ENCODE results near the gene SYCP1. TPM values are rescaled to one million over a fixed set of nuclear protein-coding genes. Genes with fewer than 3 reads are reported as not detected.
"Not testable (repeated sequence)": the region's sequence is repeated elsewhere in the genome, so short reads cannot be mapped to it uniquely, and the experiment has no call there.

Gene SYCP1
- total RNA-seq, result not detected

- DNase-seq (ENCODE audit: low spot score), result no peak
Measured at GRCh38 chr1:114854693-114855320, at the start of gene SYCP1. Gene SYCP1 (plus strand): TSS chr1:114854863. CDS start chr1:114855465, 602 bp downstream.

GRCh38 chr1:114819869-114820268 lies 34.8 kb upstream of the SYCP1 start:
- no peak for DNase-seq (ENCODE audit: low spot score)

- no peak for DNase-seq (ENCODE audit: low spot score)
Measured at GRCh38 chr1:114820392-114820791, 34.3 kb upstream of the SYCP1 start.

- DNase-seq (ENCODE audit: low spot score), result no peak
Measured at GRCh38 chr1:114821978-114822377, 32.7 kb upstream of the SYCP1 start.

- no peak for DNase-seq (ENCODE audit: low spot score)
Measured at GRCh38 chr1:114828251-114828650, 26.4 kb upstream of the SYCP1 start.

- not testable (repeated sequence) for DNase-seq (ENCODE audit: low spot score)
Measured at GRCh38 chr1:114830075-114830474, 24.6 kb upstream of the SYCP1 start.

GRCh38 chr1:114831276-114831994 lies 23.2 kb upstream of the SYCP1 start:
- DNase-seq (ENCODE audit: low spot score), result no peak

GRCh38 chr1:114832057-114832456 lies 22.6 kb upstream of the SYCP1 start:
- DNase-seq (ENCODE audit: low spot score), result no peak

GRCh38 chr1:114833421-114833820 lies 21.2 kb upstream of the SYCP1 start:
- no peak for DNase-seq (ENCODE audit: low spot score)

GRCh38 chr1:114844270-114844669 lies 10.4 kb upstream of the SYCP1 start:
- DNase-seq (ENCODE audit: low spot score), result no peak

- no peak for DNase-seq (ENCODE audit: low spot score)
Measured at GRCh38 chr1:114853584-114853983, 1.1 kb upstream of the SYCP1 start.

- no peak for DNase-seq (ENCODE audit: low spot score)
Measured at GRCh38 chr1:114861384-114861783, 6.7 kb downstream of the SYCP1 start.

GRCh38 chr1:114892194-114892918 lies 37.7 kb downstream of the SYCP1 start:
- DNase-seq (ENCODE audit: low spot score), result no peak

GRCh38 chr1:114896795-114897194 lies 42.1 kb downstream of the SYCP1 start:
- no peak for DNase-seq (ENCODE audit: low spot score)

GRCh38 chr1:114901814-114902213 lies 47.2 kb downstream of the SYCP1 start:
- no peak for DNase-seq (ENCODE audit: low spot score)

GRCh38 chr1:114902343-114902742 lies 47.7 kb downstream of the SYCP1 start:
- no peak for DNase-seq (ENCODE audit: low spot score)

- no peak for DNase-seq (ENCODE audit: low spot score)
Measured at GRCh38 chr1:114903480-114903879, 48.8 kb downstream of the SYCP1 start.

- DNase-seq (ENCODE audit: low spot score), result not testable (repeated sequence)
Measured at GRCh38 chr1:114915720-114916119, 61.1 kb downstream of the SYCP1 start.

GRCh38 chr1:114926607-114927006 lies 71.9 kb downstream of the SYCP1 start:
- DNase-seq (ENCODE audit: low spot score), result no peak

- no peak for DNase-seq (ENCODE audit: low spot score)
Measured at GRCh38 chr1:114927401-114927800, 72.7 kb downstream of the SYCP1 start.

GRCh38 chr1:114956570-114956969 lies 101.9 kb downstream of the SYCP1 start:
- DNase-seq (ENCODE audit: low spot score), result no peak

GRCh38 chr1:114959423-114959822 lies 104.8 kb downstream of the SYCP1 start:
- DNase-seq (ENCODE audit: low spot score), result no peak

- DNase-seq (ENCODE audit: low spot score), result no peak
Measured at GRCh38 chr1:114976891-114977290, 122.2 kb downstream of the SYCP1 start.
